Hematopoietic multipotent progenitor cell treated with erythropoietin and hydrocortisone succinate and interleukin-3 and kit ligand, for 15 days (in vitro differentiated cells): Measurements from ENCODE around the gene AXL.

Experiments
- DNase-seq: peaks from one replicate; pipeline ENCODE4 v3.0.0-alpha.2; 2015; ENCODE audit warnings: low spot score

The AXL gene

DNA sequence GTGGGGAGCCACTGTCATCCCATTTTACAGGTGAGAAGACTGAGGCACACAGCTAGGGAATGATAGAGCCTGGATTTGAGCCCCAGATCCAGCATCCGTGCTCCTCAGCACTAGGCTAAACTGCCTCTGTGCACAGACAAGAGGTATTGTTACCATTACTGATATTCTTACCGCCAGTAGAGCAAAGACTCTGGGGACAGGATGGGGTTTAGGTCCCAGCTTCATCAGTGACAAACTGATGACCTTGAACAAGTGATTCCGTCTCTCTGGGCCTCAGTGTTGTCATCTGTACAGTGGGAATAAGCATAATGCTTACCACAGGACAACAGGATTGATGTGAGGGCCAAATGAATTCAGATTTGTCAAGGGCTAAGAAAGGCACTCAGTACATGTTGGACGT lies 16.5 kb downstream of the AXL start:
- DNase-seq = no peak

DNA sequence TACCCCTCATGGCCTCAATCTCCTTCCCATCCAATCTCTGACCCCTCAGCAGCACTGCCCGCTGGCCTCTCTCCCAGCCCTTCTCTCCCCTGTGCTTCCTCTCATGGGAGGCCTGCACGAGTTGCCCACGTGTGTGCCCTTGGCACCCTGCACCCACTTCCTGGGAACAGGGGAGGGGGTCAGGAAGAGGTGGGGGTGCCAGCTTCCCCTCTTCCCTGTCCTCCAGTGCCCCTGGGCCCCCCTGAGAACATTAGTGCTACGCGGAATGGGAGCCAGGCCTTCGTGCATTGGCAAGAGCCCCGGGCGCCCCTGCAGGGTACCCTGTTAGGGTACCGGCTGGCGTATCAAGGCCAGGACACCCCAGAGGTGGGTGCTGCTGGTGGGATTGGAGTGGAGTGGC lies 19.2 kb downstream of the AXL start:
- DNase-seq = no peak

DNA sequence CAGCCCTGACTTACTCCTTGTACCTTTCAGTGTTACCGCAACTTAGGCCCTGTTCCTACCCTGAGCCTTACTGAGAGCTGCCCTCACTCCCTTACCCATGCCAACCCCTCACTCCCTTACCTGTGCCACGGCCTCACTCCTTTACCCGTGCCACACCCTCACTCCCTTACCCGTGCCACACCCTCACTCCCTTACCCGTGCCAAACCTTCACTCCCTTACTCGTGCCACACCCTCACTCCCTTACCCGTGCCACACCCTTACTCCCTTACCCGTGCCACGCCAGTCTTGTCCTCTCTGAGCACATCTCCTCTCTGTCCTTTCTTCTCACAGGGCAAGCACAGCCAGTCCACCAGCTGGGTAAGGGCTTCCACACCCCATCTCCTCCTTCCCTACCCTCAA lies 20.3 kb downstream of the AXL start:
- peak; percentile 30 for DNase-seq

DNA sequence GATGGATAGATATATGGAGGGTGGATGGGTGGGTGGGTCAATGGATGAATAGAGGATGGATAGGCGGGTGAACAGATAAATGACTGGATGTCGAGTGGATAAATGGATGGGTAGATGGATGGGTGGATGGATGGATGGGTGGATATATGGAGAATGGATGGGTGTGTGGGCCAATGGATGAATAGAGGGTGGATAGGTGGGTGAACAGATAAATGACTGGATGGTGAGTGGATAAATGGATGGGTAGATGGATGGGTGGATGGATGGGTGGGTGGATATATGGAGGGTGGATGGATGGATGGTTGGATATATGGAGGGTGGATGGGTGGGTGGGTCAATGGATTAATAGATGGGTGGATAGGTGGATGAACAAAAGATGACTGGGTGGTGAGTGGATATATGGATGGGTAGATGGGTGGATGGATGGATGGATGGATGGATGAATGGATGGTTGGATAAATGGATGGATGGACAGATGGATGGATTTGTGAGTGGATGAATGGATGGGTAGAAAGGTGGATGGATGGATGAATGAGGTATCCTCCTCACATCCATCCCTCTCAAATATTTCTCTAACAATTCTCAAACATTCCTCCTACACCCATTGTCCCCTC lies 21.0 kb downstream of the AXL start:
- DNase-seq = no peak

DNA sequence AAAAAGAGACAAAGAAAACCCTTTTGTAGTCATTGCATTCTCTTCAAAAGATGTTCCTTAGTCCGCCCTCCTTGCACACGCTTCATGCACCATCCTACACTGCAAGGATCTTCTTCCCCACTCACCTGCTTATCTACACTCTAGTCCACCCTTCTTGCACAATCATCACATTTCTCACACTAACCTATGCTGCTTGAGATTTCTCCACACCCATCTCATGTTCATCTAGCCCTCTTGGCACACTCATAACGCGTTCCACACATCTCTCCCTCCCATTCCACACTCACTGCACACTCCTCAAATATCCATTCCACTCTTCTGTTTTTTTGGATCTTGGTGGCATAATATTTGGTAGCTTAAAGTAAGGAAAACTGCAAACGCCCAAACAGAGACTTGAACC lies 22.8 kb downstream of the AXL start:
- DNase-seq = no peak

DNA sequence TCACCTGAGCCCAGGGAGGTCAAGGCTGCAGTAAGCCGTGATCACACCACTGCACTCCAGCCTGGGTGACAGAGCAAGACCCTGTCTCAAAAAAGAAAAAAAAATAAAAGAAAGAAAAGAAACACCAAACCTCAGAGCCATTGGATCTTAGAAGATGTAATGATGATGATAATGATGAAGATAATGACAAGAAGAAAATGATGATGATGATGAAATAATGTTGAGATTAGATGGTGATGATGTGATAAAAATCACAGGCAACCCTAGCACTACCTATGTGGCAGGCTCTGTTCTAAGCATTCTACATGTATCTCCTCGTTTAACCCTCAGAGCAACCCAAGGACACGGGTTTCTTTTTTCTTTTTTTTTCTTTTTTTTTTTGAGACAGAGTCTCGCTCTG lies 25.1 kb downstream of the AXL start:
- no peak for DNase-seq

DNA sequence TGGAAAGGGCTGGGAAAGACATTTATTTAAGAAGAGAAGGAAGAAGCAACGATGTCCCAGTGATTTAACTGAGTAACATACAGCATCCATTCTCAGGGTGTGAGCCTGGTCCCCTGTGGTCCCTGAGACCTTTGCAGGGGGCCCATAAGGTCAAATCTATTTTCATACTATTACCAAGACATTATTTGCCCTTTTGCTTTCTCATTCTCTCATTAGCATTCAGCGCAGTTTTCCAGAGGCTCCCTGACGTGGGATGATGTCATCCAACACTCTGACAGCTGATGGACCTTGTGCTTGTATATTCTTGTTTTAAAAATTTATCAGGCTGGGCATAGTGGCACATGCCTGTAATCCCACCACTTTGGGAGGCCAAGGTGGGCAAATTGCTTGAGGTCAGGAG lies 26.8 kb downstream of the AXL start:
- no peak for DNase-seq

DNA sequence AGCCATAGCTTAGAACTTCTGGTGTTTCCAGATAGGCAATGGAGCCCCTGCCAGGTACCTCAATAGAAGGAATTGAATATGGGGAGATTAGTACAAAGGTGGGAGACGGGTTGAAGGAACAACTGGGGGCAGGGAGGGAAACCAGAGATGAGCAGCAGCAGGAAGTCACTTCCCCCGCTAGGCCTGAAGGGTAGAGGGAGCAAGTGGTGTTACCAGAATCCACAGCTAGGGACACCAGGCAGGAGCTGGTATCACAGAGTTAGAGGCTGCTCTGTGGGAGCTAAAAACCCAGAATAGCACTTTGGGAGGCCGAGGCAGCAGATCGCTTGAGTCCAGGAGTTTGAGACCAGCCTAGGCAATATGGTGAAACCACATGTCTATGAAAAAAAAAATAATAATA lies 29.9 kb downstream of the AXL start:
- no peak for DNase-seq

DNA sequence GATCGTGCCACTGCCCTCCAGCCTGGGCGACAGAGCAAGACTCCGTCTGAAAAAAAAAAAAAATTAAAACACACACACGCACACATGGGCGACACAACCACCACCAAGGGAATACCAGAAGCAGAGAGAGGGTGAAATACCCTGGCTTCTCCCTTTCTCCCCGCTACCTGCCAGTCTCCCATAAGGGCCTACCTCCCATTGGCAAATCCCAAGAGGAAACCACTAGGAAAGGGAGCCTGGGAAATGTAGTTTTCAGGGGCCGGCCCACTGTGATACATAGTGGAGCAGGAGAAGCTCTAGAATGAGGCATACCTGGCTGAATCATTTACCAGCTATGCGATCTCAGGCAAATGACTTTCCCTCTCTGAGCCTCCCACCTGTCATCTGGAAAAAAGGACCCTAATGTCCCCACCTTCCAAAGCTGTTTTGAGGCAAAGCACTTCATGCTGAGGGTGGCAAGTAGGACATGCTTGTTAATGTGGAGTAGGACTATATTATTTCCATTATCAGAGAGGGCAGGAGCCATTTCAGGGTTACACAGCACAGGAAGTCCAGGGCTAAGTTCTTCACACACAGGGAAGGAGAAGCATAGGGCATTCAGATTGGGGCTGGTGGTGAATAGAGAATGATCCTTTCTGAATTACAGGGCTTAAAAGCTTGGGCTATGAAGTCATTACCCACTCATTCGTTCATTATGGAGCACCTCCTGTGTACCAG lies 30.8 kb downstream of the AXL start:
- no peak for DNase-seq

DNA sequence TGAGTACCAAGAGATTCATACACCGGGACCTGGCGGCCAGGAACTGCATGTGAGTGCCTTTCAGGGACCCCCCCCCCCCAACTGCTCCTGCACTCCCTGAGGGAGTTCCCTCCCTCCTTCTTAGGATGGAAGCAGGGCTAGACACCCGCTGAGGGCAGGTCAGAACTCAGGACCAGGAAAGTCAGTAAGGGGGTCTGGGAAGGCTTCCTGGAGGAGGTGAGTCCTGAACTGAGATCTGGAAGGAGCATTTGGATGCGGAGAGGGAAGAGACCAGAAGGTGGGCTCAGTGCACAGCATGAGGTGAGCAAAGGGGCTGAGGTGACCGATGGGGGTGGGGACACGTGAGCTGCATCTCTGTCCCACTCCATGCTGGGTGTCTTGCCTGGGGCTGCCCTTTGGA lies 34.6 kb downstream of the AXL start:
- no peak for DNase-seq

DNA sequence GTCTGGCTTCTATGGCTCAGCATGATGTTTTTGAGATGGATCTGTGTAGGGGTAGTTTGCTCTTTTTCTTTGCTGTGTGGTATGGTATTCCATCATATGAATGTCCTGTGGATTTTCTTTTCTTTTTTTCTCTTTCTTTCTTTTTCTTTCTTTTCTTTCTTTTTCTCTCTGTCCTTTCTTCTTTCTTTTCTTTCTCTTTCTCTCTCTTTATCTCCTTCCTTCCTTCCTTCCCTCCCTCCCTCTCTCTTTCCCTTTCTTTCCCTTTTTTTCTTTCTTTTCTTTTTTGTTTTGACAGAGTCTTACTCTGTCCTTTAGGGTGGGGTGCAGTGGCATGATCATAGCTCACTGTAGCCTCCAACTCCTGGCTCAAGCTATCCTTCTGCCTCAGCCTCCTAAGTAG lies 36.1 kb downstream of the AXL start:
- no peak for DNase-seq

DNA sequence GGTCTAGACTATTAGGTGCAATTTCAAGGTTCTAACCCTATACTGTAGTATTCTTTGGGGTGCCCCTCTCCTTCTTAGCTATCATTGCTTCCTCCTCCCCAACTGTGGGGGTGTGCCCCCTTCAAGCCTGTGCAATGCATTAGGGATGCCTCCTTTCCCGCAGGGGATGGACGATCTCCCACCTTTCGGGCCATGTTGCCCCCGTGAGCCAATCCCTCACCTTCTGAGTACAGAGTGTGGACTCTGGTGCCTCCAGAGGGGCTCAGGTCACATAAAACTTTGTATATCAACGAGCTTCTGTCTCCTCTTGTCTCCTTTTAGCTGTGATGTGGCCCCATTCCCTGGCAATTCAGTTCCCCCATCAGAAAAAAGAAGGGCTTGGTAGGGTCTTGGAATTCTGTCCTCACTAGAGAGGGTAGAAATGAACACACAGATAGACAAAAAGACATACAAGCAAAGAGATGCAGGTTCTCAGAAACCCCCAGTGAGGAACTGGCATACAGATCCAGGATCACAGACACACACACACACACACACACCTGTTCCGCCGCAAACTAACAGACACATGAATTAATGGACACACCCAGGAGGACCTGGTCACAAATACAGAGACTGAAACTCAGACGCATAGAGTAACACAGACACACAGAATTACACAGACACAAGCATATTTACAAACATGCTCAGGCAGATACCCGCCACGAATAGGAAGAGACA lies 42.6 kb downstream of the AXL start:
- DNase-seq = no peak

DNA sequence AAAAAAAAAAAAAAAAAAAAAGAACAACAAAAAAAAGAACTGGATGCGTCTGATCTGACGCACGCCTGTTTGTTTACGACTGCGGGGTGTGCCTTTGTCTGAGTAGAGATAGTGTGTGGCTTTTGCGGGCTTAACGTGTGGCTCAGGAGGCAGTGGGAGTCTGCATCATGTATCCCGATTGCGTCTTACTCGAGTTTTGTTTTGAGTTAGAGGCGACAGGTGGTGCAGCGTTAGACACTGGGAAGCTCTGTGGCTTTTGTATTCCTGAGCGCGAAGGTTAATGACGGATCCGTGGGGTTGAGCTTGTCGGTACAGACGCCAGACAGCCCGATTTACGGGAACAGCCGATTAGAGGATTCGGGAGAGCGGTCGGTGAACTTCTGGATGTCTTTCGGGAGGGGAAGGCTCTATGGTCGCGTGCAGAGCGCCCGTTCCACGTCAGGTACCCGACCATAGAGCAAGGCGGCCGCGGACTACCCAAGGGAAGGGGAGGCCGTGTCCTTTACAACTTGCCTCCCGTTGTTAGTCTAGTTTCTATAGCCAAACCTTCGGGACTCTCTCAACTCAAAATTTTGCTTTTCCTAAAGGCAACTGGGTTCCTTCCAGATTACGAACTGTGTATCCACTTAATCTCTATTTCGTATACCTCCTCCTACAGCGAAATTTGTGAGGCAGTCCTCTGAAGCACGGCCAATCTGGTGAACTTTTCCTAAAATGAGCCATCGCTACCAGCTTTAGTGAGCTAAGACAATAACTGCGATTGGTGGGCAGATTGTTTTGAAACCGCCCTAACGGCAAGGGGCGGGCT lies 44.2 kb downstream of the AXL start:
- peak; percentile 62 for DNase-seq

DNA sequence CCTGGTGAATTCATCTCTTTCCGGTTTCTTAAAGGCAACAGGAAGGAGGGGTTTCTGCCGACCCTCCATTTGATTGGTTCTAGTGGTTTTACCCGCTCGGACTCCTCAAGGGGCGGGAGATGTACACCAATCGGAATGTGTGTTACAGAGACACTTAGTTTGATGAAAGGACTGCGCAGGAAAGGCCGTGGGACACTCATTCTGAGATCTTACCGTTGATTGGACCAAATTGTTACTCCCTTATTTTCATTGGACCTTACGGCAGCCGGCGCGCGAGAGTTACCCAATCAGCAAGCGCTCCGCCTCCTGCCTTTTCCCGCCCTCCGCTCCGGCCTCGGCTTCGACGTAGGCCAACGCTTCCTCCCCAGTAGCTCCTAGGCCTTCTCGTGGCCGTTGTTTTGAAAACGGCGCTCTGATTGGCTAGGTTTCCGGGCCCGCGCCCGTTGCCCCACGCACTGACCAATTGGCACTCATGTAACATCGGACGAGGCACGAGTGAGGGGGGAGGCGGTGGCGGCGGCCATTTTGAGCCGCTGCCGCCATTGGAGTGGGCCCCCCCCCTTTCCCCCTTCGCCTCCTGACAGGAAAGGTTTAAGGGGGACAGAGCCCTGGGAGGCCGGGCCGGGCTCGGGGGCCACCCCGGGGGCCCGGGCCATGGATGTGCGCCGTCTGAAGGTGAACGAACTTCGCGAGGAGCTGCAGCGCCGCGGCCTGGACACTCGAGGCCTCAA lies 45.0 kb downstream of the AXL start, which contains the start of gene HNRNPUL1:
HNRNPUL1 (plus strand) TSS at position 523 of the 731 bp plus-strand sequence; CDS start at position 655, 132 bp downstream.
- DNase-seq = peak; percentile 100

DNA sequence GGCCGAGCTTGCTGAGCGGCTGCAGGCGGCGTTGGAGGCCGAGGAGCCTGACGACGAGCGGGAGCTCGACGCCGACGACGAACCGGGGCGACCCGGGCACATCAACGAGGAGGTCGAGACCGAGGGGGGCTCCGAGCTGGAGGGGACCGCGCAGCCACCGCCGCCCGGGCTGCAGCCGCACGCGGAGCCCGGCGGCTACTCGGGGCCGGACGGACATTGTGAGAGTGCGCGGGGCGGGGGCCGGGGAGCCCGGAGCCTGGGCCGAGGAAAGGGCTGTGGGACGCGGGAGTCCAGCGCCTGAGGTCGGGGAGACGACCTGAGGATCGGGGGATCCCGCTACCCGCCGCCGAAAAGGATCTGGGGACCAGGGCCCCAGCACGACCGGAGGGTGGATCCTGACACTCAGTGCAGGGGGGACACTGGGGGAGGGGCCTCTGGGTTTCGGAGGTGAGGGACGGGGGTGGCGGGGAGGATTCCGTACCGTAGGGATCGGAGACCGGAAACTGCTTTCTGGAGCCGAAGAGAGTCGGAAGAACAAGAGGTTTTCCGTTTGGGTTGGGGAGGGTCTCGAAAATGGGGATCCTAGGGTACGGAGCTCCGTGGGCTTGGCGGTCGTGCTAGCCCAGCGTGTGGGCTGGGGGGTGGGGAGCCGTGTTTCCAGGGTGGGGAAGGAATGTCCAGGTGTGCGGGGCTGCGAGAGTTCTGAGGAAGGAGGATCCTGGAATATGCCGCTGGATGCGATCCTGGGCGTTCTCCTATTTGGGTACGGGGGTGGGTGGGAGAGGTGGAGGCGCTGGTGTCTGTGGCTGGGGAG lies 45.8 kb downstream of the AXL start:
- DNase-seq = peak; percentile 34

DNA sequence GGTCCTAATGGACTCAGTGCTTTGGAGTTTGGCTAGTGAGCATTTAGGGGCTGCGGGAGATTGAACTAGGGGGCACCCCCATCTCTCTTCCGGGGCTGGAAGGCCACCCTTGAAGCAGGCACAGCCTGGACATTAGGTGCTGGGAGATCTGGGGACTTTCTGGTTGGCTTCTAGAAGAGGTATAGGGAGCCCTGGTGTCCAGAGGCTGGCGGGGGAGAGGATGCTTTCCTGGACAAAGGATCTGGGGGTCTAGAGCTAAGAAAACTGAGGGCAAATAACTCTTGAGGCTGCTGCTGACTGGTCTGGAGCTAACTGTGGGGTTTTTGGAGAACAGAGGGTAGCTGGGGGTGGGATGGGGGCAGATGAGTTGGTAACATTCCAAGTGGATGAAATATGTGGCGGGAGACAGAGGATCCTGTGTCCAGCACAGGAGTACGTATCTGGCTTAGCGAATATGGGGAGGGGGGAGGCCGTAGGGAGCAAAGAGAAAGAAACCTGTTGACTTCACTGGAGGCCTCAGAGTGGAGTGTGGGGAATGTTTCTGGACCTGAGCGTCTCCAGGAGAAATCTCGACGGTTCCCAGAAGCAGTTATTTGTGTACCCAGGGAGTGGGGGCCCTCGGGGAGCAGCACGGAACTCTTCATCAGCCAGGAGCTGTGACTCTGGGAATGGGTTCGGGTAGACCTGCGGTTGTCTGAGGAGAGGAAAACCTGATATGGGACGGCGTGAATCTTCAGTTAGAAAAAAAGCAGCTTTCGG lies 46.6 kb downstream of the AXL start:
- peak; percentile 11 for DNase-seq

DNA sequence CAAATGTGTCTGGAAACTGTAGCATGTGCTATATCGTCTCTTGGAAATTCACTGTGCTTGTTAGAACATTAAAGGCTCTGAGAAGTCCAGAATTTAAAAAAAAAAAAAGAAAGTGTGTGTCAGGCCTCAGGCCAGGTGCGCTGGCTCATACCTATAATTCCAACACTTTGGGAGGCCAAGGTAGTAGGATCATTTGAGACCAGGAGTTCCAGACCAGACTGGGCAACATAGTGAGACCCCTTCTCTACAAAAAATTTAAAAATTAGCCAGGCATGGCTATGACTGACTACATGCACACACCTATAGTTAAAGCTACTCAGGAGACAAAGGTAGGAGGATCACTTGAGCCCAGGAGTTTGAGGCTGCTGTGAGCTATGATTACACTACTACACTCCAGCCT lies 50.0 kb downstream of the AXL start:
- no peak for DNase-seq

DNA sequence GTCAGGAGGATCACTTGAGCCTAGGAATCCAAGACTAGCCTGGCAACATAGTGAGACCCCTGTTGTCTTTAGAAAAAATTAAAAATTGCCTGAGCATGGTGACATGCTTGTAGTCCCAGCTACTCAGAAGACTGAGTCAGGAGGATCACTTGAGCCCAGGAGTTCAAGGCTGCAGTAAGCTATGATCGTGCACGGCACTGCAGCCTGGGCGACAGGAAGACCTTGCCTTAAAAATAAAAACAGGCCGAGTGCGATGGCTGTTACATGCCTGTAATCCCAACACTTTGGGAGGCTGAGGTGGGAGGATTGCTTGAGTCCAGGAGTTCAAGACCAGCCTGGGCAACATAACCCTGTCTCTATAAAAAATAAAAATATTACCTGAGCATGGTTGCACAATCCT lies 50.5 kb downstream of the AXL start:
- DNase-seq = no peak

DNA sequence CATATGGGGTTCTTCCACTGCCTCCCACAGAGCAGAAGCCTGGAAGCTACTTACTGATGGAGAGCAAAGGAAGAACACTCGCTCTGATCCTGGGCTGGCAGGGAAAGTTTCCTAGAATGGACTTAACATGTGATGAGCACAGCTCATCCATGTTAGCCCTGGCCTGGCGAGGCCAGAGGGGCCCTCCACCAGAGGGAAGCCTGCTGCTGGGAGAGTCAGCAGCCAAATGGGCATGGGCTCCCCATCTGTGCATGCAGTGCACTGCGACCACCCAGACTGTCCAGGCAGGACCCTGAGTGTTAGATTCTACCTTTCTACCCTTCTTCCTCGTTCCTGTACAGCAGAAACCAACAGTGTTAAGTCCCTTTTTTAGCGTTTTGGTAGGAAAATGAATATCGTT lies 54.1 kb downstream of the AXL start:
- DNase-seq = no peak

DNA sequence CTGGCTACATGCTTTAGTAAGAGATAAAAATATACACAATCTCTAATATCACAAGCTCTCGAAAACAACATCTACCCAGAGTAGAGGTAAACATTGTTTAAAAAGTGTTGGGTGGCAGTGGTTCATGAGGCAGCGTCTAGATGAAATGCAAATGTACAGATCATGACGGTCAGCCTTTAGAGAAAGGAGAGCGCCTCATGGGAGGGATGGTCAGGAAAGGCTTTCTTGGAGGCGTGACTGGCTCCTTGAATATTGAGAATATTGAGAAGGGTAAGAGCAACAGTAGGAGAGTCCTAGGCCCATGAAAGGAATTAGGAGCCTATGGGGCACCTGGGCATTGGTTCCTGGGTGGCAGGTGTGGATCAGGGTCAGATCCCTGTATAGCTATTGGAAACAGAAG lies 55.8 kb downstream of the AXL start:
- no peak for DNase-seq
